ENCODE data around the gene NKAIN4.

Gene NKAIN4

GRCh38 chr20:63247671-63248228 is 6.5 kb downstream of the NKAIN4 start:
- DNase-seq (ENCODE audit: extremely low read depth, low read depth) = no peak
- TF ChIP-seq, protein P1, sequence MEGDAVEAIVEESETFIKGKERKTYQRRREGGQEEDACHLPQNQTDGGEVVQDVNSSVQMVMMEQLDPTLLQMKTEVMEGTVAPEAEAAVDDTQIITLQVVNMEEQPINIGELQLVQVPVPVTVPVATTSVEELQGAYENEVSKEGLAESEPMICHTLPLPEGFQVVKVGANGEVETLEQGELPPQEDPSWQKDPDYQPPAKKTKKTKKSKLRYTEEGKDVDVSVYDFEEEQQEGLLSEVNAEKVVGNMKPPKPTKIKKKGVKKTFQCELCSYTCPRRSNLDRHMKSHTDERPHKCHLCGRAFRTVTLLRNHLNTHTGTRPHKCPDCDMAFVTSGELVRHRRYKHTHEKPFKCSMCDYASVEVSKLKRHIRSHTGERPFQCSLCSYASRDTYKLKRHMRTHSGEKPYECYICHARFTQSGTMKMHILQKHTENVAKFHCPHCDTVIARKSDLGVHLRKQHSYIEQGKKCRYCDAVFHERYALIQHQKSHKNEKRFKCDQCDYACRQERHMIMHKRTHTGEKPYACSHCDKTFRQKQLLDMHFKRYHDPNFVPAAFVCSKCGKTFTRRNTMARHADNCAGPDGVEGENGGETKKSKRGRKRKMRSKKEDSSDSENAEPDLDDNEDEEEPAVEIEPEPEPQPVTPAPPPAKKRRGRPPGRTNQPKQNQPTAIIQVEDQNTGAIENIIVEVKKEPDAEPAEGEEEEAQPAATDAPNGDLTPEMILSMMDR (IDR thresholded peaks at IDR 0.05; ENCODE audit: low read depth, low read length) = no peak

- TF ChIP-seq, protein P1 (IDR thresholded peaks at IDR 0.05; ENCODE audit: low read depth, low read length) = no peak
- DNase-seq (ENCODE audit: extremely low read depth, low read depth) = no peak
These were observed 7.6 kb downstream of the NKAIN4 start for GRCh38 chr20:63246490-63247288.

GRCh38 chr20:63244468-63244867 is 9.8 kb downstream of the NKAIN4 start:
- DNase-seq (ENCODE audit: extremely low read depth, low read depth) = no peak
- TF ChIP-seq, protein P1 (IDR thresholded peaks at IDR 0.05; ENCODE audit: low read depth, low read length) = no peak

- TF ChIP-seq, protein P1 (IDR thresholded peaks at IDR 0.05; ENCODE audit: low read depth, low read length) = no peak
- DNase-seq (ENCODE audit: extremely low read depth, low read depth) = no peak
These were observed 10.5 kb downstream of the NKAIN4 start for GRCh38 chr20:63243604-63244247.

DNA sequence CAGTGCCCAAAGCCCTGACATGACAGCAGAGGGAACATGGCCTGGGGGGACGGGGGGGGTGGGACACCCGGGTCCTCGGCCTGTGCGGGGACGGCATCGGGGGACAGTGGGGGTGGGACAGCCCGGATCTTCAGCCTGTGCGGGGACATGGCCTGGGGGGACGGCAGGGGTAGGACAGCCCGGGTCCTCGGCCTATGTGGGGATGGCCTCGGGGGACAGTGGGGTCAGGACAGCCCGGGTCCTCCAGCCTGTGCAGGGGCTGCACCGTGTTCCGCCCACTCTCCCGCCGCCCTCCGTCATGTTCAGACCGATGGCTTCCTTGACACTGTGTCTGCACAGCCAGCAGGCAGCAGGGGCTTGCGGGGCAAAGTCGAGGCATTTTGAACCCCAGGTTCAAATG is 11.5 kb downstream of the NKAIN4 start:
- TF ChIP-seq, protein P1 (IDR thresholded peaks at IDR 0.05; ENCODE audit: low read depth, low read length) = no peak
- DNase-seq (ENCODE audit: extremely low read depth, low read depth) = no peak

DNA sequence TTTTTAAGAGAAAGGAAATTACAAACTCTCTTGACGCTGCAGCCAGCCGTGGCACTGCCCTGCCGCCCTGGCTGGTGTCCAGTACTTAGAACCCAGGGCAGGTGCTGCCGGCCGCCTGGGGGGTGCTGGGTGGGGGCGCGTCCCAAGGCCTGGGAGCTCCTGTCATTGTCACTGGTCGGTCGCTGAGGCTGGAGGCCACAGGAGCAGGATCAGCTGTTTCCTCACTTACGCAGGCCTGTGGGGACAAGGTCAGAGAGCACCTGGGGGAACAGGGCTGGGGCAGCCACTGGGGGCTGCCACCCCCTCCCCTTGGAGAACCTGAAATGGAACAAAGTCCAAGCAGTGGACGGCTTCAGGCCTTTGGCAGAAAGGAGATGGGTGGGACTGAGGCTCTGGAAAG is 13.0 kb downstream of the NKAIN4 start:
- no peak for DNase-seq (ENCODE audit: extremely low read depth, low read depth)
- TF ChIP-seq, protein P1 (IDR thresholded peaks at IDR 0.05; ENCODE audit: low read depth, low read length) = no peak

- DNase-seq (ENCODE audit: extremely low read depth, low read depth) = no peak
- TF ChIP-seq, protein P1 (IDR thresholded peaks at IDR 0.05; ENCODE audit: low read depth, low read length) = no peak
These were observed 14.3 kb downstream of the NKAIN4 start for GRCh38 chr20:63240004-63240403.
